ENCODE results near the gene SFRP4. TPM values are rescaled to one million over a fixed set of nuclear protein-coding genes. Genes with fewer than 3 reads are reported as not detected.

The SFRP4 gene
- total and polyA plus RNA-seq, 2 donors (not counting 3 experiments of a cell fraction or from before 2014, with no cell fraction given), result not detected

DNA sequence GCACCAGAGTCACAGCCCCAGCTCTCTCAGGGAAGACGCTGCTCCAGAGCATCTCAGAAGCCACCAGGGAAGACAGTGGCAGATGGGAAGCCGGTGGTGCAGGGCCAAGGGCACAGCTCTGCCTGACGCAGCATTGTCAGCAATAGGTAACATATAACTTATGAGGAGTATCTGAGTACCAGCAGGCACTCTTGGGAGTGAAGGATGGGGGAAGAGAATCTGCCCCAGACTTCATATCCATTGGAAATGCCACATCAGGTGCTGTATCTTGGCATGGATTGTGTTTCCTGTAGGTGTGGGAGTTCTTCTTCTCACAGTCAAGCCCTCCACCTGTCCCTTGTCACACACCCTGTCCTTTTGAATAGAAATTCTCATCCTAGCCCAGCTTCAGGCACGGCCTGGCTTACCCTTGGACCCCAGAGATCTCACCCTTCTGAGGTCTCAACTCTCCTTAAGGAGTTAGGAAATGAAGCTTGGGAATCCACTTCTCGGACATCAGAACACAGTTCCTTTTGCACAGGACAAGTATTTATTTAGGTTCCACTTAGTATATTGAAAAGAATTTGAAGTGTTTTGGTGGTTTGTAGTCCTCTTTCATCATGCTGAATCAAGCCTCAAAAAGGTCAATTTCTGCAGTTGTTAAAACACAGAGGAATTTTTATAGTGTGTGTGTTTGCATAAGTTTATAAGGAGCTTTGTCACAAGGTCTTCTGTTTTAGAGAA is 13.8 kb upstream of the SFRP4 start:
- POLR2A ChIA-PET, result no interaction called here

GRCh38 chr7:37928878-37929277 is 12.3 kb upstream of the SFRP4 start:
- TF ChIP-seq, protein P1, sequence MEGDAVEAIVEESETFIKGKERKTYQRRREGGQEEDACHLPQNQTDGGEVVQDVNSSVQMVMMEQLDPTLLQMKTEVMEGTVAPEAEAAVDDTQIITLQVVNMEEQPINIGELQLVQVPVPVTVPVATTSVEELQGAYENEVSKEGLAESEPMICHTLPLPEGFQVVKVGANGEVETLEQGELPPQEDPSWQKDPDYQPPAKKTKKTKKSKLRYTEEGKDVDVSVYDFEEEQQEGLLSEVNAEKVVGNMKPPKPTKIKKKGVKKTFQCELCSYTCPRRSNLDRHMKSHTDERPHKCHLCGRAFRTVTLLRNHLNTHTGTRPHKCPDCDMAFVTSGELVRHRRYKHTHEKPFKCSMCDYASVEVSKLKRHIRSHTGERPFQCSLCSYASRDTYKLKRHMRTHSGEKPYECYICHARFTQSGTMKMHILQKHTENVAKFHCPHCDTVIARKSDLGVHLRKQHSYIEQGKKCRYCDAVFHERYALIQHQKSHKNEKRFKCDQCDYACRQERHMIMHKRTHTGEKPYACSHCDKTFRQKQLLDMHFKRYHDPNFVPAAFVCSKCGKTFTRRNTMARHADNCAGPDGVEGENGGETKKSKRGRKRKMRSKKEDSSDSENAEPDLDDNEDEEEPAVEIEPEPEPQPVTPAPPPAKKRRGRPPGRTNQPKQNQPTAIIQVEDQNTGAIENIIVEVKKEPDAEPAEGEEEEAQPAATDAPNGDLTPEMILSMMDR (IDR thresholded peaks at IDR 0.05; ENCODE audit: extremely low read depth in 1 of 2, insufficient read depth in 1 of 2, low read depth in 1 of 2, low read length in 2 of 2), result no peak
- TF ChIP-seq, protein P2, sequence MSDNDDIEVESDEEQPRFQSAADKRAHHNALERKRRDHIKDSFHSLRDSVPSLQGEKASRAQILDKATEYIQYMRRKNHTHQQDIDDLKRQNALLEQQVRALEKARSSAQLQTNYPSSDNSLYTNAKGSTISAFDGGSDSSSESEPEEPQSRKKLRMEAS (IDR thresholded peaks at IDR 0.05; ENCODE audit: insufficient read depth, insufficient read length), result no peak
- TF ChIP-seq FOS (IDR thresholded peaks at IDR 0.05; ENCODE audit: borderline replicate concordance, insufficient read depth, low read length), result no peak
- no peak for TF ChIP-seq MYC (IDR thresholded peaks at IDR 0.05; ENCODE audit: low read depth, low read length)
- no peak for TF ChIP-seq POLR2A (IDR thresholded peaks at IDR 0.05; ENCODE audit: low read depth, low read length)
- TF ChIP-seq JUN (IDR thresholded peaks at IDR 0.05; ENCODE audit: borderline replicate concordance, insufficient read depth, insufficient read length, low read depth), result no peak
- TF ChIP-seq POLR2AphosphoS5 (IDR thresholded peaks at IDR 0.05; ENCODE audit: insufficient read depth, low read depth, low read length), result no peak
- no peak for TF ChIP-seq EZH2 (IDR thresholded peaks at IDR 0.05; ENCODE audit: borderline replicate concordance, low read depth, low read length, severe bottlenecking)
- no peak for TF ChIP-seq GATA2 (IDR thresholded peaks at IDR 0.05; ENCODE audit: insufficient read depth, insufficient read length, low read depth, low read length)
- H4K20me1 ChIP-seq (replicated peaks; ENCODE audit: control insufficient read depth, extremely low read depth, insufficient read depth, low read length), result no peaks in the 10 kb centered on the region
- dilution Hi-C loops (cut with MboI; ENCODE audit: extremely low pct_ligation_motif_present, low sequenced_read_pairs), result no loop called here
- no peaks in the 10 kb centered on the region for H3K9me1 ChIP-seq (replicated peaks; ENCODE audit: control insufficient read depth, extremely low read depth, insufficient read depth, low read length)
- no peaks in the 10 kb centered on the region for H3K36me3 ChIP-seq (ENCODE audit: control insufficient read depth in 2 of 2, extremely low read depth in 1 of 2, insufficient read depth in 2 of 2, low read length in 2 of 2)
- intact Hi-C loops (cut with micrococcal nuclease), result no loop called here
- no peak overlapping the region for H2AFZ ChIP-seq (ENCODE audit: low read depth, low read length)
- DNase-seq (ENCODE audit: low read depth, low spot score) (no peak), FAIRE-seq (no peak)
- H3K4me2 ChIP-seq (ENCODE audit: insufficient read depth, low read length), result no peak overlapping the region
- ChIA-PET POLR2A (no interaction called here), CTCF (interaction anchor here (0.9 kb wide), 1 partner anchor 12 kb away, joined by 3 read pairs; the partner anchor contains the start of gene SFRP4)
- H3K4me3 ChIP-seq (replicated peaks in 1 of 3; ENCODE audit: insufficient read depth in 1 of 3, low read depth in 1 of 3, low read length in 3 of 3), result no peak overlapping the region
- H3K4me1 ChIP-seq (ENCODE audit: control insufficient read depth, extremely low read depth, insufficient read depth, low read length), result no peaks in the 10 kb centered on the region
- no peaks in the 10 kb centered on the region for H3K79me2 ChIP-seq (ENCODE audit: control insufficient read depth, insufficient read depth, low read length)
- H3K9ac ChIP-seq (replicated peaks; ENCODE audit: extremely low read depth, insufficient read depth, low read length), result no peak overlapping the region
- no peaks in the 10 kb centered on the region for H3K27me3 ChIP-seq (ENCODE audit: control insufficient read depth in 2 of 2, insufficient read depth in 2 of 2, low read length in 2 of 2)
- BruUV-seq (replicated peaks), result no TSS peak
- H3K27ac ChIP-seq (ENCODE audit: insufficient read depth, low read depth, low read length), result no peak overlapping the region
- no peaks in the 10 kb centered on the region for H3K9me3 ChIP-seq (replicated peaks; ENCODE audit: control insufficient read depth, insufficient read depth, low read length)

More for the DNA sequence above, 13.8 kb upstream of the SFRP4 start:
- no peak for FAIRE-seq
- dilution Hi-C loops (cut with MboI; ENCODE audit: extremely low pct_ligation_motif_present, low sequenced_read_pairs) (no loop called here), intact Hi-C loops (cut with micrococcal nuclease) (no loop called here)
- H2AFZ ChIP-seq (ENCODE audit: low read depth, low read length), result no peak overlapping the region
- H3K36me3 ChIP-seq (ENCODE audit: control insufficient read depth in 2 of 2, extremely low read depth in 1 of 2, insufficient read depth in 2 of 2, low read length in 2 of 2), result no peaks in the 10 kb centered on the region
- no peaks in the 10 kb centered on the region for H3K4me1 ChIP-seq (ENCODE audit: control insufficient read depth, extremely low read depth, insufficient read depth, low read length)
- no peak overlapping the region for H3K4me3 ChIP-seq (replicated peaks in 1 of 3; ENCODE audit: insufficient read depth in 1 of 3, low read depth in 1 of 3, low read length in 3 of 3)
- BruUV-seq (replicated peaks), result no TSS peak
- H3K79me2 ChIP-seq (ENCODE audit: control insufficient read depth, insufficient read depth, low read length), result no peaks in the 10 kb centered on the region
- H3K4me2 ChIP-seq (ENCODE audit: insufficient read depth, low read length), result no peak overlapping the region
- DNase-seq (ENCODE audit: low read depth, low spot score), result no peak
- H3K9ac ChIP-seq (replicated peaks; ENCODE audit: extremely low read depth, insufficient read depth, low read length), result no peak overlapping the region
- no peak overlapping the region for H3K27ac ChIP-seq (ENCODE audit: insufficient read depth, low read depth, low read length)
- CTCF ChIA-PET, result interaction anchor here (2.2 kb wide), 1 partner anchor 13 kb away, joined by 13 read pairs; the partner anchor contains the start of gene SFRP4
- TF ChIP-seq MYC (IDR thresholded peaks at IDR 0.05; ENCODE audit: low read depth, low read length) (no peak), POLR2A (IDR thresholded peaks at IDR 0.05; ENCODE audit: low read depth, low read length) (no peak), GATA2 (IDR thresholded peaks at IDR 0.05; ENCODE audit: insufficient read depth, insufficient read length, low read depth, low read length) (no peak)
- no peaks in the 10 kb centered on the region for H3K9me3 ChIP-seq (replicated peaks; ENCODE audit: control insufficient read depth, insufficient read depth, low read length)
- H3K9me1 ChIP-seq (replicated peaks; ENCODE audit: control insufficient read depth, extremely low read depth, insufficient read depth, low read length), result no peaks in the 10 kb centered on the region
- H3K27me3 ChIP-seq (ENCODE audit: control insufficient read depth in 2 of 2, insufficient read depth in 2 of 2, low read length in 2 of 2), result no peaks in the 10 kb centered on the region
- H4K20me1 ChIP-seq (replicated peaks; ENCODE audit: control insufficient read depth, extremely low read depth, insufficient read depth, low read length), result no peaks in the 10 kb centered on the region
